ENCODE measurements around the gene APOL6.

APOL6 gene

GRCh38 chr22:35638410-35638809 is 9.8 kb upstream of the APOL6 start:
- H3K36me3 ChIP-seq (ENCODE audit: insufficient read depth, low read length): no peaks in the 10 kb centered on the region
- H2AFZ ChIP-seq (ENCODE audit: low read length, unreplicated experiment): peak overlapping the region; percentile 39
- no peaks in the 10 kb centered on the region for H3K4me1 ChIP-seq (ENCODE audit: control insufficient read depth, insufficient read depth, low read length, unreplicated experiment)
- no peaks in the 10 kb centered on the region for H3K79me2 ChIP-seq (ENCODE audit: control insufficient read depth, insufficient read depth, low read length, unreplicated experiment)
- no peaks in the 10 kb centered on the region for H3K27me3 ChIP-seq (ENCODE audit: insufficient read depth, low read length)
- no peak overlapping the region for H3K27ac ChIP-seq (ENCODE audit: low read depth, low read length)
- H3K4me3 ChIP-seq (ENCODE audit: low read depth, low read length): no peak overlapping the region

GRCh38 chr22:35641494-35642120 is 6.6 kb upstream of the APOL6 start:
- Histone ChIP-seq H3K4me3 (ENCODE audit: low read depth, low read length) (no peak overlapping the region), H2AFZ (ENCODE audit: low read length, unreplicated experiment) (no peak overlapping the region), H3K36me3 (ENCODE audit: insufficient read depth, low read length) (no peaks in the 10 kb centered on the region), H3K27me3 (ENCODE audit: insufficient read depth, low read length) (no peaks in the 10 kb centered on the region), H3K27ac (ENCODE audit: low read depth, low read length) (no peak overlapping the region), H3K4me1 (ENCODE audit: control insufficient read depth, insufficient read depth, low read length, unreplicated experiment) (peaks cover 3% of the 10 kb centered on the region), H3K79me2 (ENCODE audit: control insufficient read depth, insufficient read depth, low read length, unreplicated experiment) (no peaks in the 10 kb centered on the region)

DNA sequence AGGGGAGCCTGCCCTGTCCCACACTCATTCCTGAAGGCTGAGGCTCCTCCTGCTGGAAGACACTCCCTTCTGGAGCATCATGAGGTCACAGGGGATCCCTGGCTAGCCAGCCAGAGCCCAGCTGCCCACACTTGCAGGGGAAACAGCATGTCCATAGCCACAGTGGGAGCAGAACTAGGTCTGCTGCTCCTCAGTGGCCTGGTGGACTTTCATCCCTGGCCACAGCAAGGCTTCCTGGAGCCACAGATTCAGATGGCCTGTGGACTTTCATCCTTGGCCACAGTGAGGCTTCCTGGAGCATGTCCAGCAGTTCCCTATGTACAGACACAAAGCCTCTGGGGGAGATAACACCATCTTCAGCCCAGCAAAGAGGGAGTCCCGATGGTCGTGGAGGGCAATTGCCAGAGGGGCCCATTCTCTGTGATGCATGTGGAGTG is 5.9 kb upstream of the APOL6 start:
- no peak overlapping the region for H2AFZ ChIP-seq (ENCODE audit: low read length, unreplicated experiment)
- no peak overlapping the region for H3K4me3 ChIP-seq (ENCODE audit: low read depth, low read length)
- H3K27me3 ChIP-seq (ENCODE audit: insufficient read depth, low read length): no peaks in the 10 kb centered on the region

DNA sequence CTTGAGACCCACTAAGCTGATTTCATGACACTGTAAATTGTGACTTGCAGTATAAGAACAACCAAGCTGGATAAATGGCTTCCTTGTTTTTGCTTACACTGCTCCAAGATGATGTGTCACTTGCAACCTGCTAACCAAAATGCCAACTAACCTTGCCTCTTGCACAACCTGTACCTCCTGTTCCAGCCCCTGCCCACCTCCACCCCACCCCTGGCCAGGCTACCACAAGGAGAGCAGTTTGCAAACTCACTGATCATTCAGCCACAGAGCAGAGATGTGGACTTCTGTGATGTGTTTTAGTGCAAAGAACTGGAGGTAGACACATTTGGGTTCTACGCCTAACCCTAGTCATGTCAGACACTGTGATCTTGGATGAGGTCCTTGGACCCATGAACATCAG is 4.3 kb upstream of the APOL6 start:
- peaks cover 12% of the 10 kb centered on the region for H3K4me1 ChIP-seq (ENCODE audit: control insufficient read depth, insufficient read depth, low read length, unreplicated experiment)
- peaks cover 5% of the 10 kb centered on the region for H3K79me2 ChIP-seq (ENCODE audit: control insufficient read depth, insufficient read depth, low read length, unreplicated experiment)
- H2AFZ ChIP-seq (ENCODE audit: low read length, unreplicated experiment): no peak overlapping the region
- H3K4me3 ChIP-seq (ENCODE audit: low read depth, low read length): no peak overlapping the region
- no peaks in the 10 kb centered on the region for H3K27me3 ChIP-seq (ENCODE audit: insufficient read depth, low read length)
- H3K36me3 ChIP-seq (ENCODE audit: insufficient read depth, low read length): no peaks in the 10 kb centered on the region
- no peak overlapping the region for H3K27ac ChIP-seq (ENCODE audit: low read depth, low read length)

More for the DNA sequence above, 5.9 kb upstream of the APOL6 start:
- H3K36me3 ChIP-seq (ENCODE audit: insufficient read depth, low read length): no peaks in the 10 kb centered on the region
- no peaks in the 10 kb centered on the region for H3K79me2 ChIP-seq (ENCODE audit: control insufficient read depth, insufficient read depth, low read length, unreplicated experiment)
- peaks cover 9% of the 10 kb centered on the region for H3K4me1 ChIP-seq (ENCODE audit: control insufficient read depth, insufficient read depth, low read length, unreplicated experiment)
- H3K27ac ChIP-seq (ENCODE audit: low read depth, low read length): no peak overlapping the region

- Histone ChIP-seq H3K4me1 (ENCODE audit: control insufficient read depth, insufficient read depth, low read length, unreplicated experiment) (peaks cover 18% of the 10 kb centered on the region), H3K36me3 (ENCODE audit: insufficient read depth, low read length) (no peaks in the 10 kb centered on the region; the same call in 1 of the 2 replicates), H3K79me2 (ENCODE audit: control insufficient read depth, insufficient read depth, low read length, unreplicated experiment) (peaks cover 19% of the 10 kb centered on the region), H3K4me3 (ENCODE audit: low read depth, low read length) (no peak overlapping the region), H3K27ac (ENCODE audit: low read depth, low read length) (no peak overlapping the region), H3K27me3 (ENCODE audit: insufficient read depth, low read length) (no peaks in the 10 kb centered on the region), H2AFZ (ENCODE audit: low read length, unreplicated experiment) (no peak overlapping the region)
Observed at GRCh38 chr22:35645646-35646045, 2.6 kb upstream of the APOL6 start.

GRCh38 chr22:35649026-35649553 is 844 bp downstream of the APOL6 start:
- Histone ChIP-seq H3K27me3 (ENCODE audit: insufficient read depth, low read length) (no peaks in the 10 kb centered on the region), H3K27ac (ENCODE audit: low read depth, low read length) (peak overlapping the region; percentile 84), H2AFZ (ENCODE audit: low read length, unreplicated experiment) (no peak overlapping the region), H3K79me2 (ENCODE audit: control insufficient read depth, insufficient read depth, low read length, unreplicated experiment) (peaks cover 29% of the 10 kb centered on the region), H3K4me1 (ENCODE audit: control insufficient read depth, insufficient read depth, low read length, unreplicated experiment) (peaks cover 18% of the 10 kb centered on the region), H3K4me3 (ENCODE audit: low read depth, low read length) (peak overlapping the region; percentile 82), H3K36me3 (ENCODE audit: insufficient read depth, low read length) (no peaks in the 10 kb centered on the region; the same call in 1 of the 2 replicates)

DNA sequence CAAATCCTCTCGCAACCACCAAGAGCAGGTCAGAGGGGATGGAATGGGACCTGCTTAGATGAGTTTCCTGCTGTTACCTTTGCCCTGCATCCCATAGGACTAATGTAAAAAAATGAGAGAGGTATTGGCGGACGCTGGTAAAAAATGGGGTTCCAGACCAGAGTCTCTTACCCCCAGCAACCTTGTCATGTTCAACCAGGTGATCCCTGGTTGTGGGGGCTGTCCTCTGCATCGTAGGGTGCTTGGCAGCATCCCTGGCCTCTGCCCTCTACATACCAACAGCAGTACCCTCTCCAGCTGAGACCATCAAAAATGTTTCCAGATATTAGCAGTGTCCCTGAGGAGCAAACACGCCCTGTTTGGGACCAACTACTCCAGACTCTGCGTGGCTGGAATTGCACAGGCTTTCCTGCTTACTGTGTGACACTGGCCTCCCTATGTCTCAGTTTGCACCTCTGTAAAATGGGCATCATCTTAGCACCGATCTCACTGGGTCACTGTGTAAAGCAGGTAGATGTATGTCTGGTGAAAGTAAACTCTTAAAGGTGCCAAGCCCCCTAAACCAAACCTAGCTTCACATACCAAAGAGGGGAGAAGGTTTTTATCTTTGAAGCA is 1.5 kb downstream of the APOL6 start:
- Histone ChIP-seq H3K27me3 (ENCODE audit: insufficient read depth, low read length) (no peaks in the 10 kb centered on the region), H3K4me3 (ENCODE audit: low read depth, low read length) (peak overlapping the region; percentile 82), H3K4me1 (ENCODE audit: control insufficient read depth, insufficient read depth, low read length, unreplicated experiment) (peaks cover 18% of the 10 kb centered on the region), H2AFZ (ENCODE audit: low read length, unreplicated experiment) (no peak overlapping the region), H3K36me3 (ENCODE audit: insufficient read depth, low read length) (no peaks in the 10 kb centered on the region; the same call in 1 of the 2 replicates), H3K27ac (ENCODE audit: low read depth, low read length) (no peak overlapping the region), H3K79me2 (ENCODE audit: control insufficient read depth, insufficient read depth, low read length, unreplicated experiment) (peaks cover 33% of the 10 kb centered on the region)

DNA sequence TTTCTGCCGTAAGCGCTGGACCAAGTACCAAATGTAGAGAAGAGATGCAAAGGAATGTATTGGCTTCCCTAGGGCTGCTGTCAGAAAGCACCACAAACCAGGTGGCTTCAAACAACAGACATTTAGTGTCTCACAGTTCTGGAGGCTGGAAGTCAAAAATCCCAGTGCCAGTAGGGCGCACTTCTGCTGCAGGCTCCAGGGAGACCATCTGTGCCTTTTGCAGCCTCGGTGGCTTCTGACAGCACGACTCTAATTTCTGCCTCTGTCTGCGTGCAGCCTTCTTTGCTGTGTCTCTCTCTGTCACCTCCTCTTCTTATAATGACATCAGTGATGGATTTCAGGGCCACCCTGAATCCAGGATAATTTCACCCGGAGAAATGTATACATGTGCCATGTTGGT is 2.8 kb downstream of the APOL6 start:
- Histone ChIP-seq H3K79me2 (ENCODE audit: control insufficient read depth, insufficient read depth, low read length, unreplicated experiment) (peaks cover 35% of the 10 kb centered on the region), H3K4me3 (ENCODE audit: low read depth, low read length) (no peak overlapping the region), H3K4me1 (ENCODE audit: control insufficient read depth, insufficient read depth, low read length, unreplicated experiment) (peaks cover 18% of the 10 kb centered on the region), H3K27me3 (ENCODE audit: insufficient read depth, low read length) (no peaks in the 10 kb centered on the region), H2AFZ (ENCODE audit: low read length, unreplicated experiment) (no peak overlapping the region), H3K27ac (ENCODE audit: low read depth, low read length) (no peak overlapping the region), H3K36me3 (ENCODE audit: insufficient read depth, low read length) (no peaks in the 10 kb centered on the region; the same call in 1 of the 2 replicates)

DNA sequence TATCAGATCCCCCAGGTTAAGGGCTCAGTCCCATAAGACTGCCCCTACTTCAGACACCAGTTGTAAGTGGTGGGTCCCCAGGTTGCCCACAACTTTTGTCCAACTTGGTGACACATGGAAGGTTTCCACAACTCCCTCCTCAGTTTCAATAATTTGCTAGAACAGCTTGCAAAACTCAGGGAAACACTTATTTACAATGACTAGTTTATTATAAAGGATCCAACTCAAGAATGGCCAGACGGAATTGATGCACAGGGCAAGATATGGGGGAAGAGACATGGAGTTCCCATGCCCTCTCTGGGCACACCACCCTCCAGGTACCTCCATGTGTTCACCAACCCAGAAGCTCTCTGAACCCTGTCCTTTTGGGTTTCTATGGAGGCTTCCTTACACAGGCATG is 5.6 kb downstream of the APOL6 start:
- H3K79me2 ChIP-seq (ENCODE audit: control insufficient read depth, insufficient read depth, low read length, unreplicated experiment): peaks cover 32% of the 10 kb centered on the region
- no peaks in the 10 kb centered on the region for H3K27me3 ChIP-seq (ENCODE audit: insufficient read depth, low read length)
- peaks cover 11% of the 10 kb centered on the region; the same call in 1 of the 2 replicates for H3K36me3 ChIP-seq (ENCODE audit: insufficient read depth, low read length)
- H3K4me3 ChIP-seq (ENCODE audit: low read depth, low read length): no peak overlapping the region
- no peak overlapping the region for H3K27ac ChIP-seq (ENCODE audit: low read depth, low read length)
- no peak overlapping the region for H2AFZ ChIP-seq (ENCODE audit: low read length, unreplicated experiment)
- H3K4me1 ChIP-seq (ENCODE audit: control insufficient read depth, insufficient read depth, low read length, unreplicated experiment): peaks cover 5% of the 10 kb centered on the region

- Histone ChIP-seq H3K79me2 (ENCODE audit: control insufficient read depth, insufficient read depth, low read length, unreplicated experiment) (peaks cover 12% of the 10 kb centered on the region), H3K4me1 (ENCODE audit: control insufficient read depth, insufficient read depth, low read length, unreplicated experiment) (peaks cover under 1% of the 10 kb centered on the region), H3K36me3 (ENCODE audit: insufficient read depth, low read length) (peaks cover 26% of the 10 kb centered on the region), H3K27me3 (ENCODE audit: insufficient read depth, low read length) (no peaks in the 10 kb centered on the region), H3K4me3 (ENCODE audit: low read depth, low read length) (no peak overlapping the region), H3K27ac (ENCODE audit: low read depth, low read length) (no peak overlapping the region), H2AFZ (ENCODE audit: low read length, unreplicated experiment) (no peak overlapping the region)
Observed at GRCh38 chr22:35656284-35656752, 8.1 kb downstream of the APOL6 start.

Measured in ACC112 (cell line).